Erythroblast (primary cell): Measurements from ENCODE around the gene PDE9A.

Experiments used
- DNase-seq, 2 experiments: peaks; one replicate each; lab custom pipeline; 2025; lab: John Stamatoyannopoulos, UW
- GATA1 ChIP-seq: IDR thresholded peaks from 2 replicates; pipeline ENCODE4 v1.6.1; 2011; ENCODE audit warnings: low read depth, mild to moderate bottlenecking, control low read depth, low read length, moderate library complexity
- POLR2A ChIP-seq: IDR thresholded peaks from 2 replicates; pipeline ENCODE4 v1.6.1; 2011; ENCODE audit warnings: mild to moderate bottlenecking, low read length

The PDE9A gene

DNA sequence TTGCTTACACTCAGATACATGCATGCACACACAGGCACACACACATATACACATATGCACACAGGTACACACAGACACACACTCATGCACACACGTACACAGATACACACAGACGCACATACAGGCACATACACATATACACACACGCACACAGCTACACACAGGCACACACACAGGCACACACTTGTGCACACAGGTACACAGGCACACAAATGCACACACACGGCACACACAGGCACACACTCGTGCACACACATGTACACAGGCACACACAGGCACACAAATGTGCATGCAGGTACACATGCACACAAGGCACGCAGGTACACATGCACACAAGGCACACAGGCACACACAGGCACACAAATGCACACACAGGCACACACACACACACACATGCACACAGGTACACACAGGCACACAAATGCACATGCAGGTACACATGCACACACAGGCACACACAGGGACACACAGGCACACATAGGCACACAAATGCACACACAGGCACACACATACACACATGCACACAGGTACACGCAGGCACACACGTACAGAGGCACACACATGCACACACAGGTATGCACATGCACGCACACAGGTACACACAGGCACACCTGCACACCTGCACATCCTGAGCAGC lies 115.9 kb downstream of the PDE9A start:
- DNase-seq = no peak
- TF ChIP-seq POLR2A (no peak), GATA1 (no peak)

DNA sequence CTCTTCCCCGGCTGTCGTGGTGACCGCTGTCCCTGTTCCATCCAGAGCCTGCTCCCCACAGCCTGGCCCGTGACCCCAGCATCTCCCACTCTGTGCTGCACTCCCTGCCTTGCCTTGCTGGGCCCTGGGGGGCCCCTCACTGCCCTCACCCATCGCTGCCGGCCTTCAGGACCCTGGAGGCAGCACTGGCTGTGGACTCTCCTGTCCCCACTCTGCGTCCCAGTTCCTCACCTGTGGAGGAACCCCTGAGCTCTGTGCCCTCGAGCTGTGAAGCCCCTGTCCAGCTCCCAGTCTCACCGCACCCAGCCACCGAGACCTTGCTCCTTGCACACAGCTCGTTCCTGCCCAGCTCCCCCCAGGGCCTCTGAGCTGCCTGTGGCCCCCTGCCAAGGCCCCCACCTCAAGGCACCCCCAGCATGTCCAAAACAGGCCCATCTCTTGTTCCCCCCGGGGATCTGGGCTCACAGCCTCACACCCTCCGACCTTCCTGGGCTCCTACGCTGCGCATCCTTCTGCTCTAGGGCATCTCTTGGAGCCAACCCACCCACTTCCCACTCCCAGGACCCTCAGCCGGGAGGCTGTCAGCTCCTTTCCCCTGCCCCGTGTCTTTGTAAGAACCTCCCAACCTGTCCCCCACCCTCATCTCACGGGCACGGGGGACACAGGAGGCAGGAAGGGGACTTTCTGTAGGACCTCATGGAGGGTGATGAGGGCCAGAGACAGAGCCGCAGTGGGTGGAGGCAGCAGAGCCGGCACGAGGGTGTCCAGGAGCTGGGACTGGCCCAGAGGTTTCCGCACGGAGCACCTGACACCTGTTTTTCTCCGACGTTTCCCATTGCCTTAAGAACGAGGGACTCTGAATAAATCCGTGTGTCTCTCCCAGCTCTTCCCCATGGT lies 116.6 kb downstream of the PDE9A start:
- TF ChIP-seq POLR2A = no peak
- no peak for TF ChIP-seq GATA1

DNA sequence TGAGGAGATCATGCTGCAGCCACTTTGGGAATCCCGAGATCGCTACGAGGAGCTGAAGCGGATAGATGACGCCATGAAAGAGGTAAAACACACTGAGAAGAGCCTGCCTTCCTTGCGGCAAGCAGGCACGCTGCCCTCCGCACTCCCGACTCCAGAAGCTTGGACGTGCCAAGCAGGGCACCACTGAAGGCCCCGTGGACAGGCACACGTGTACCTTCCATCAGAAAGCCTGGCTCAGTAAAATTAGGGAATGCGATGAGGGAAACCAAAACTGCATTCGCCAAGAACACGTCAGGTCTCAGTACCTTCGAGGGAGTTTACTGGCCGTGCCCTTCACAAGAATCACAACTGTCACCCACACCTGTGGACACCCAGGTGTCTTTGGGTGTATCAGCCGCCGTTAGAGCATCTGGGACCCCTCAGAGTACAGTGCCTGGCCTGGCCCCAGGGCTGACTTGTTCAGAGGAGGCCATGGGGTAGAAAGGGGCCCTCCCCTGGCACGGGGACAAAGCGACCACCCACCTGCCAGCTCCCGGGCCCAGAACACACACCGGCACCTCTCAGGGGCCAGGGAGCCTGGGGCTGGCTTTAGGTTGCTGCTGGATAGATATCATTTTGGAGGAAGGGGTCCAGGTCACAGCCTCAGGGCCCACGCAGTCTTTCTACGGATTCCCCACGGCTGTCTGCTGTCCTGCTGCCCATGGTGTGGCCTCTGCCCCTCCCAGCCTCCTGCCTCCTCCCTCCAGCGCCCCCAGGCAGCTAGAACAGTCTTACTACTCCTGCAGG lies 117.5 kb downstream of the PDE9A start:
- TF ChIP-seq POLR2A = no peak
- TF ChIP-seq GATA1 = no peak
- DNase-seq = no peak

More for the DNA sequence above, 116.6 kb downstream of the PDE9A start:
- DNase-seq = no peak

DNA sequence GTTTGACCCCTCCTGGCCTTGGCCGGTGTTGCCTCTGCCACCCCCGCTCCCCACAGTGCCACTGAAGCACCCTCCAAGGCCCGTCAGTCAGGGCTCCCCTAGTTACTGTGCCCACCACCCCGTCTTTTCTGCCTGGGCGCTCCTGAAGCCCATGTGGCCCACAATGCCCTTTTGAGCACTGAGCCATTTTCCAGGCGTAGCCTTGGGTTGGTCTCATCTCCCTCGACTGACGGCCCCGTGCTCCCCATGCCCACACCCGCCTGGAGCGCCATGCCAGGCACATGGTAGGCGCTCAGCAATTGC lies 118.0 kb downstream of the PDE9A start:
- TF ChIP-seq POLR2A (no peak), GATA1 (no peak)
- DNase-seq = no peak

DNA sequence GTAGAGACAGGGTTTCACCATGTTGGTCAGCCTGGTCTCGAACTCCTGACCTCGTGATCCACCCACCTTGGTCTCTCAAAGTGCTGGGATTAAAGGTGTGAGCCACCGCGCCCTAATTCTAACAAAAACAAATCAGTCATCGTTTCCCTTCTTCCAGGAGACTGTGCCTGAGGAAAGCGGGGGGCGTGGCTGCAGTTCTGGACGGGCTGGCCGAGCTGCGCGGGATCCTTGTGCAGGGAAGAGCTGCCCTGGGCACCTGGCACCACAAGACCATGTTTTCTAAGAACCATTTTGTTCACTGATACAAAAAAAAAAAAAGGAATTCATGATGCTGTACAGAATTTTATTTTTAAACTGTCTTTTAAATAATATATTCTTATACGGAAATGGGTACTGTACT lies 121.7 kb downstream of the PDE9A start:
- DNase-seq = no peak
- no peak for TF ChIP-seq GATA1
- TF ChIP-seq POLR2A = no peak

DNA sequence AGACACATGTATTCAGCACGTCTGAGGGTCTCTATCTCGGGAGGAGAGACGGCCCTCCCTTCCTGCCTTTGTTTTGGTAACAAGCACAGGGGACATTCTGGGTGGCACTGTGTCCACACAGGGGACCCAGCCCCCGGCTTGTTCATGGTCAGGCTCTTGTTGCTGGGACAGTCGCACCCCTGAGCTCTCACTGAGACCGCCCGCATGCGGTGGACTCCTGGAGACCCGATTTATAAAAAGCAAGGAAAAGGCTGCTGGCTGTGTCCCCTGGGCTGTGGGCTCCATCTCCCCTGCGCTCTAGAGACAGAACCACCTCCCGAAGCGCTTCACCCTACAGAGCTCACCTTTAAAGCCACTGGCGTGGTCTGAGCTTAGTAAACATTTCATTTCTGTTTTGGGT lies 122.5 kb downstream of the PDE9A start:
- TF ChIP-seq POLR2A = no peak
- no peak for TF ChIP-seq GATA1

DNA sequence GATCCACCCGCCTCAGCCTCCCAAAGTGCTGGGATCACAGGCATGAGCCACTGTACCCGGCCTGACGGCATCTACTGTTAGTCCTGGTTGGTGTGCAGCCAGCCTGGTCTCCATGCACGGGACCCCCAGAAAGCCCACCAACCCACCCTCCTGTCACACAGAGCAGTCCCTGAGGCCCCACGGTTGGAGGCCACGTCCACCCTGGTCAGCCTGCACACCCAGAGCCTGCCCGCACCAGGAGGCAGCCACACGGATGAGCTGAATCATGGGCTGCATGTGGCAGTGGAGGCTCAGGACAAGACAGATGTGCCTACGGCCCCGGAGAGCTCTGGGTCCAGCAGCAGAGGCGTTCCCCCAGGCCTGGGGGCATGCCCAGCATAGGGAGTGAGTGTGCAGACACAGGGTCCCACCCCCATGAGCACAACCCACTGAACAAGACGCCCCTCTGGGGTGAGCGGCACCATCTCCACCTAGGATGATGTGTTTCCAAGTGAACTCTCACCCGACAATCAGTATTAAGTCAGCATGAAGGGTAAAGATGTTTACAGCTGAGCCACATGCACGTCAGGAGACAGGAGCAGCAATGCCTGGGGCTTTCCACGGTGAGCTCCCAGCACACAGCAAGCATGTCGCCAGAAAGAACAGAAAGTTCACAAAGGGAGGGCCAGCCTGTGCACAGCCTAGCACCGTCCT lies 123.8 kb downstream of the PDE9A start:
- DNase-seq = no peak
- no peak for TF ChIP-seq GATA1
- TF ChIP-seq POLR2A = no peak

More for the DNA sequence above, 122.5 kb downstream of the PDE9A start:
- no peak for DNase-seq

DNA sequence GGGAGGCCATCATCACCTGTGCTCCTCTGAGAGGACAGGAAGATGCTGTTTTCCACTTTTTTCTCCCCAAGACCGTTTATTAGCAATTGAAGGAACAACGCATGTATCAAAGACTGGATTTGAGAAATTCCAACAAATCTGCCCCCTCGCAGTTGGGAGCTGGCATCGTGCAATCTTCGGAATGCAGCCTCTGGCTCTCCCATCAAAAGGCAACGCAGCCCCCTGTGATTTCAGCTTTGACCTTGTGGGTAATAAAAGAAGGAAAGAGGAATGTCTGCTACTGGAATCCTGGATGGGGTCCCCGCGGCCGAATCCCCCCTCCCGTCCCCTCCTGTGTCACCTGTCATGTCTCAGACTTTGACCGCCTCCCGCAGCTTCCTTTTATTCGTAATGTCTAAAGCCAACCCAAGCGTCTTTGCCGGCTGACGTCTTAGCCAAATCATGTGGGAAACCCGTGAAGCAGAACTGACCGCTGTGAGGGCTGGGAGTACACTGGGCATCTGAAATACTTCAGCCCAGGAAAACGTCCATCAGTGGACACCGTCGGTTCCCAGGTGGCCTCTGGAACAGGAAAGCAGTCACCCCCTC lies 124.4 kb downstream of the PDE9A start:
- no peak for DNase-seq
- no peak for TF ChIP-seq POLR2A
- TF ChIP-seq GATA1 = no peak

DNA sequence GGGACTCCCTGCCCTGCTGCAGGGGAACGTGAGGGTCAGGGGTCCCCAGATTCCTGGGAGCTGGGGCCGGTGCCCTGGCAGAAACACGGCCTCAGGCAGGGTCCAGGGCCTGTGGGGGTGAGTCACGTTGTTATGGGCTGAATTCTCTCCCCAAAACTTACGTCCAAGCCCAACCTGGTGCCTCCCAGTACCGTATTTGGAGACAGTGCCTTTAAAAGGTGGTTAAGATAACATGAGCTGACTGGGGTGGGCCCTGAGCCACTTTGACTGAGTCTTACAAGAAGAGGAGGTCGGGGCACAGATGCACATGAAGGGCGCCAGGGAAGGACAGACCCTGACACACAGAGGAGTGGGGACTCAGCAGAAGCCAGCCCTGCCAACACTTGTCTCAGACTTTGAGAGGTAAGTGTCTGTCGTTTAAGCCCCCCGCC lies 126.0 kb downstream of the PDE9A start:
- DNase-seq = no peak
- TF ChIP-seq GATA1 = no peak
- TF ChIP-seq POLR2A = no peak

DNA sequence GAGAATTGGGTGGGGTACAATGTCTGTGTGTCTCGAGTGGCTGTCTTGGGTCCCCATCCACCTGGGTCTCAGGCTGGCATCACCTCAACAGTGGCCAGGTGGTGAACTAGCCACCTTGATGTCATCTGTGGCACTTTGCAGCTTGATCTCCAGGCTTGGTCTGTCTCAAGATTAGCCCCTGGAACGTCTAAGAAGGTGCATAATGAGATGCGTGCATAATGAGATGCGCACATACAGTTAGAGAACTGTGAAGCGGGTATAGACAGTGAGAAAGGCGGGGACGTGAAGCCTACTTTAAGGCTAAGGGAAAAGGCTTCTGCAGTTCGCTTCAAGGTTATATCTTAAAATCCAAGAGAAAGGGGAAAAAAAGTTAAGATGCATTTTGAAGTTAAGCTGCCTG lies 127.2 kb downstream of the PDE9A start:
- no peak for DNase-seq
- TF ChIP-seq GATA1 (no peak), POLR2A (no peak)

DNA sequence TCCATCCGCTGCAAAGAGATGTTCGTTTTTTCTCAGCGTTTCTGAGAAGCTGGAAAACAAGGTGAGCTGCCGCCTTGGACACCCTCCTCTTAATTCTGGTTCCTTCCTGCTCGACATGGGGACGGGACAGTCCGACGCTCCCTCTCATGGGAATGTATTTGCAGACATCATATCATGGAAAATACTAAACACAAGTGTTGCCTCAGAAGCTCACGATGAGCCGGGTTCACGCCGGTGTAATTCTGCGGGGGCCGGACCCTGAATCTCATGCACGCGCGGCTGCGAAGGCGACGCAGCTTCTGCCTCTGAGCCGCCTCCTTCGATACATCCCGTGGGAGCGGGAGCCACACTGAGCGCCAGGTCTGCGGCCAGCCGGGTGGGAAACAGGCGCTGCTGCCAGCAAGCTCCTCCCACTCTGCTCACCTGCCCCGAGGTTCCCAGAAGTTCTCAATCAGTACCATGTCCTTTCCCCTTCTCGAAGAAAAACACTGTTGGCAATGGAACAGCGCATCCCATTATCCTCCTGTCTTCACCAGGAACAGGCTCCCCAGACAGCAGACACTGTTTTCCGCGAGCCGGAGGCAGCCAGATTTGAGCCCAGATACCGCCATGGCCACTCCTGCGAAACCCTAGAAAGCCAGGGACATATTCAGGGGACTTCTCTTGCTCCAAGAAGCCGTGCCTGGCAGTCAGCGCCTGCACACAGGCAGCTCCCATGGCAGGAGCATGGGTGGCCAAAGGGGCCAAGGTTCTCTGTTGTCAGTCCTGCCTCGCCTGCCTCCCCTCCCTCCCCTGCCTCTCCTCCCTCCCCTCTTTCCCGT lies 127.9 kb downstream of the PDE9A start:
- no peak for DNase-seq

DNA sequence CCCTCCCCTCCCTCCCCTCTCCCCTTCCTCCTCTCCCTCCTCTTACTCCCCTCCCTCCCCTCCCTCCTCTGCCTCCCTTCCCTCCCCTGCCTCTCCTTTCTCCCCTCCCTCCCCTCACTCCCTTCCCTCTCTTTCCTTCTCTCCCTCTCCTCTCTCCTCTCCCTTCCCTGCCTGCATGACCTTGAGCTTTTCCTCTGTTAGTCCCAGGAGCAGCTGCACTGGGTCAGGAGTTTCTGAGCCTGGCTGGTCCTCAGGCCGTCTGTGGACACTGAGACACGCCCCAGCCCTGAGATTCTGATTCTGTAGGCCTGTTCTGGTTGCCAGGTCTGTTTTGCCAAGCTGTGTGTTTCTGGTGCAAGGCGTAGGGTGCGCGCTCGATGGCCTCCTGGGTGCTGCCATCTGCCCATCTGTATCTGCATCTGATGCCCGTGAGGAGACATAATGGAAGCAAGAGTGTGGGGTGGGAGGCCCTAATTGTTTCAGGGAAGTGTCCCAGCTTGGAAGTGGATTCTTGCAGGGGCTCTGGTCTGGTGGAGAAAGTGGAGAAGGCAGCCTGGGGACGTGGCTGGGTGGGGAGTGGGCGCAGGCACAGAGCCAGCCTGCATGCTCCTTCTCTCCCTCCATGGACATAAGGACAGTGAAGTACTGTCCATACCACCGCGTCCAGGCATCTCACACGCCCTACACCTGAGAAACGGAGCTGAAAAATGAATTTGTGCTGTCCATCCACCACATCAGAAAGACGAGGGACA lies 128.7 kb downstream of the PDE9A start:
- no peak for DNase-seq
- no peak for TF ChIP-seq POLR2A

More for the DNA sequence above, 127.9 kb downstream of the PDE9A start:
- TF ChIP-seq POLR2A (no peak), GATA1 (no peak)
